Lower leg skin (tissue), 3 donors: ENCODE results near the gene PCDH15.

ENCODE experiments used
- CTCF ChIP-seq, 3 donors: fragments of 450-650 bp; IDR thresholded peaks; one replicate each; pipeline ENCODE4 v1.5.1; 2016; ENCODE audit warnings: antibody characterized with exemption in 3 of 3, mild to moderate bottlenecking in 3 of 3, moderate library complexity in 2 of 3
- POLR2A ChIP-seq, 2 donors: fragments of 450-650 bp; IDR thresholded peaks; one replicate each; pipeline ENCODE4 v1.6.1; 2016 to 2017; ENCODE audit warnings: antibody characterized with exemption in 2 of 2, mild to moderate bottlenecking in 1 of 2, moderate library complexity in 1 of 2

GRCh38 chr10:54484186-54484585 lies 316.8 kb downstream of the PCDH15 start:
- TF ChIP-seq POLR2A (IDR thresholded peaks at IDR 0.05), result no peak
- no peak for TF ChIP-seq CTCF (IDR thresholded peaks at IDR 0.05)
